AG04450 (cell line): ENCODE measurements around the gene PTPRR. TPM values are rescaled to one million over a fixed set of nuclear protein-coding genes. Genes with fewer than 3 reads are reported as not detected.

Experiments used
- CTCF ChIA-PET: fragments of 300-600, 350-600 bp; formaldehyde crosslinking; extraction: SDS; loops from one replicate; lab custom pipeline; 2022; ENCODE audit warnings: antibody characterized with exemption, inconsistent platforms; lab: Charles Lee
- POLR2A ChIA-PET: fragments of 350-600 bp; formaldehyde crosslinking; extraction: SDS; loops from one replicate; lab custom pipeline; 2021; ENCODE audit warnings: antibody characterized with exemption, inconsistent platforms; lab: Yijun Ruan, JAX
- DNase-seq: peaks from one replicate; pipeline ENCODE4 v3.0.0-alpha.2; 2011; ENCODE audit warnings: low read depth, low spot score
- H3K27ac ChIP-seq: one replicate; pipeline ENCODE4 v1.5.1; 2012; ENCODE audit warnings: low read depth, low read length, control low read depth
- H3K27me3 ChIP-seq: one replicate; pipeline ENCODE4 v1.6.0; 2012; ENCODE audit warnings: low read length; ENCODE audit not compliant: control insufficient read depth, insufficient read depth
- H3K4me3 ChIP-seq: 2 replicates; pipeline ENCODE4 v1.5.1; 2011; ENCODE audit warnings: mild to moderate bottlenecking, low read depth, low read length, control low read depth
- H3K9me3 ChIP-seq: 2 replicates; pipeline ENCODE4 v1.5.1; 2012; ENCODE audit warnings: low read length; ENCODE audit not compliant: control insufficient read depth, insufficient read depth
- CTCF ChIP-seq: IDR thresholded peaks from 2 replicates; pipeline ENCODE4 v1.5.1; 2011; ENCODE audit warnings: low read depth, low read length, control low read depth, inconsistent platforms
- polyA plus RNA-seq: library from polyadenylated mRNA; depleted of rRNA; stranded (reverse); fragments of >200 nt; gene quantifications from 2 replicates; pipeline ENCODE4 v1.2.3, GENCODE V29; 2011

PTPRR gene
- polyA plus RNA-seq, 1 experiment = 0.07 TPM

- no peaks in the 10 kb centered on the region for H3K27me3 ChIP-seq
- no peak overlapping the region for H3K4me3 ChIP-seq
- POLR2A ChIA-PET = no interaction called here
- no peak overlapping the region for H3K27ac ChIP-seq
- TF ChIP-seq CTCF = no peak
- H3K9me3 ChIP-seq = no peaks in the 10 kb centered on the region
- DNase-seq = no peak
- CTCF ChIA-PET = no interaction called here
Measured at GRCh38 chr12:70963081-70963660, 42.6 kb upstream of the PTPRR start.

DNA sequence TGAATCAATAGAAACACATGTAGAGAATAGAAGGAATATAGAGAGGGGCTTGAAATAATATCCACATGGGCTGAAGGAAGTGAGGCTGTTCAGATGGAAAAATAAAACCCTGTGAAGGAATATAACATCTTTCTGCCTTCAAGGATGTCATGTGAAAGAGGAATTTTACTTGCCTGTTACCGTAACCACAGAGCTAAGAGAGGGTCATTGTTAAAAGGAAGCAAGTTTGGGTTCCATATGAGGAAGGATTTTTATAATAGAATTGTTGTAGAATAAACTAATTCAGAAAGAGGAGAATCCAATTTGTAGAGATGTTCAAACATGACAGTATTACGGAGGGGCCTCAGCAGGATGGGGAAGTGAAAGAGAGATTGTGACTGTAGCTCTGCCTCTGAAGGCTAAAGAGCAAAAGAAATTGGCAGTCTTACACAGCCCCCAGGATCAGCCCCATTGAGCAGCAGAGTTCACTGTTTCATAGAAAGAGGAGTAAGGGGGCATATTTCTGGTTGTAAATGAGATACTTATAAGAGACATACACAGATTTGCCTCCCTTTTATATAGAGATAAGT lies 41.8 kb upstream of the PTPRR start:
- DNase-seq = no peak
- no peak overlapping the region for H3K4me3 ChIP-seq
- no peak overlapping the region for H3K27ac ChIP-seq
- H3K9me3 ChIP-seq = no peaks in the 10 kb centered on the region
- H3K27me3 ChIP-seq = no peaks in the 10 kb centered on the region
- no peak for TF ChIP-seq CTCF
- ChIA-PET POLR2A (no interaction called here), CTCF (no interaction called here)

DNA sequence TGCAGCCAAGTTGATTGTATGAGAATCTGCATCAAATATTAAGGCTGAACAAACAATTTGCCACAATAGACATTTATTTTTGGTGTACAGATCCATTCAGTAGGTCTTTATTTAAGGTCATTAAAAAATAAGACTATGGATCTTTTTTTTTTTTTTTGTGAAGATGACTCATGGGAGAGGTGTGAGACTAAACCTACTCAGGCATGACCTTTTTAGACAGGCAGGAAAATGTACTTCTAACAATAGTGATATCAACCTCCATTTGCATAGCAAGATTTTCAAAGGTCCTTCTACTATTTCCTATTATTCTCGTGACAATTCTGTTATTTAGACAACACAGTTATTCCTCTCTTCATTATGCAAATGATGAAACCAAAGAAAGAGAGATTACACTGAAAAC lies 39.9 kb upstream of the PTPRR start:
- POLR2A ChIA-PET = no interaction called here
- no peak for TF ChIP-seq CTCF
- H3K27ac ChIP-seq = no peak overlapping the region
- H3K4me3 ChIP-seq = no peak overlapping the region
- DNase-seq = no peak
- CTCF ChIA-PET = no interaction called here
- no peaks in the 10 kb centered on the region for H3K27me3 ChIP-seq
- no peaks in the 10 kb centered on the region for H3K9me3 ChIP-seq

DNA sequence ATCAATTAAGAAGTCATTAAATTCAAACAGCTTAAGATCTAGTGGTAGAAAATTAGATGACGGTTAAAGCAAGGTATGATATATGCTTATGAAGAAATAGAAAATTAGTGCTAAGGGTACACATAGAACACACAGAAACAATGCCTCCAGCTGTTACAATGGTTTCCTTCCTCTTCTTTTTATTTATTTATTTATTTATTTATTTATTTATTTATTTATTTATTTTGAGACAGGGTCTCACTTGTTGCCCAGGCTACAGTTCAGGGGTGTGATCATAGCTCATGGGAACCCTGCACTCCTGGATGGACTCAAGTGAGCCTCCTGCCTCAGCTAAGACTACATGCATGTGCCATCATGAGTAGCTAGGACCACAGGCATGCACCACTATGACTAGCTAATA lies 34.9 kb upstream of the PTPRR start:
- Histone ChIP-seq H3K27me3 (no peaks in the 10 kb centered on the region), H3K4me3 (no peak overlapping the region), H3K9me3 (no peaks in the 10 kb centered on the region), H3K27ac (no peak overlapping the region)
- TF ChIP-seq CTCF = no peak
- DNase-seq = no peak
- ChIA-PET CTCF (no interaction called here), POLR2A (no interaction called here)

- no peak for DNase-seq
- ChIA-PET POLR2A (no interaction called here), CTCF (no interaction called here)
- Histone ChIP-seq H3K27me3 (no peaks in the 10 kb centered on the region), H3K4me3 (no peak overlapping the region), H3K27ac (no peak overlapping the region), H3K9me3 (no peaks in the 10 kb centered on the region)
- no peak for TF ChIP-seq CTCF
Measured at GRCh38 chr12:70950451-70950850, 29.9 kb upstream of the PTPRR start.
